ENCODE data around the gene TLE4.

GRCh38 chr9:79661886-79662536 lies 90.2 kb downstream of the TLE4 start:
- TF ChIP-seq CTCF (IDR thresholded peaks at IDR 0.05) (no peak), POLR2AphosphoS5 (IDR thresholded peaks at IDR 0.05) (no peak), POLR2A (IDR thresholded peaks at IDR 0.05) (no peak)

All from breast epithelium (tissue), 3 donors.